ENCODE results near the gene NR1H4.
"Not testable (repeated sequence)": the region's sequence is repeated elsewhere in the genome, so short reads cannot be mapped to it uniquely, and the experiment has no call there.

NR1H4 gene

GRCh38 chr12:100473716-100474150 lies at the start of gene NR1H4:
TSS of gene NR1H4 (plus strand) at chr12:100473866. CDS start at chr12:100493324, 19,458 bp downstream.
- DNase-seq, result no peak

- DNase-seq, result no peak
Observed at GRCh38 chr12:100426145-100426544, 47.5 kb upstream of the NR1H4 start.

GRCh38 chr12:100427078-100427477 lies 46.6 kb upstream of the NR1H4 start:
- DNase-seq, result no peak

GRCh38 chr12:100430251-100430650 lies 43.4 kb upstream of the NR1H4 start:
- not testable (repeated sequence) for DNase-seq

- no peak for DNase-seq
Observed at GRCh38 chr12:100433701-100434100, 40.0 kb upstream of the NR1H4 start.

GRCh38 chr12:100434177-100434576 lies 39.5 kb upstream of the NR1H4 start:
- DNase-seq, result no peak

GRCh38 chr12:100435957-100436356 lies 37.7 kb upstream of the NR1H4 start:
- DNase-seq, result no peak

GRCh38 chr12:100437038-100437841 lies 36.4 kb upstream of the NR1H4 start:
- no peak for DNase-seq

- no peak for DNase-seq
Observed at GRCh38 chr12:100439797-100440196, 33.9 kb upstream of the NR1H4 start.

GRCh38 chr12:100442403-100442802 lies 31.3 kb upstream of the NR1H4 start:
- DNase-seq, result no peak

GRCh38 chr12:100443434-100443833 lies 30.2 kb upstream of the NR1H4 start:
- no peak for DNase-seq

- DNase-seq, result no peak
Observed at GRCh38 chr12:100445081-100445481, 28.6 kb upstream of the NR1H4 start.

- no peak for DNase-seq
Observed at GRCh38 chr12:100447381-100447780, 26.3 kb upstream of the NR1H4 start.

GRCh38 chr12:100448656-100449055 lies 25.0 kb upstream of the NR1H4 start:
- DNase-seq, result no peak

GRCh38 chr12:100450735-100451134 lies 22.9 kb upstream of the NR1H4 start:
- no peak for DNase-seq

- DNase-seq, result no peak
Observed at GRCh38 chr12:100453951-100454350, 19.7 kb upstream of the NR1H4 start.

- no peak for DNase-seq
Observed at GRCh38 chr12:100455896-100456295, 17.8 kb upstream of the NR1H4 start.

GRCh38 chr12:100458191-100458590 lies 15.5 kb upstream of the NR1H4 start:
- DNase-seq, result no peak

- DNase-seq, result no peak
Observed at GRCh38 chr12:100460702-100461101, 13.0 kb upstream of the NR1H4 start.

- DNase-seq, result no peak
Observed at GRCh38 chr12:100461330-100461973, 12.2 kb upstream of the NR1H4 start.

GRCh38 chr12:100463661-100464060 lies 10.0 kb upstream of the NR1H4 start:
- DNase-seq, result no peak

- no peak for DNase-seq
Observed at GRCh38 chr12:100464529-100464928, 9.1 kb upstream of the NR1H4 start.

GRCh38 chr12:100468126-100468525 lies 5.5 kb upstream of the NR1H4 start:
- DNase-seq, result no peak

GRCh38 chr12:100472325-100472724 lies 1.3 kb upstream of the NR1H4 start:
- DNase-seq, result no peak
